DLD1 (cell line): Measurements from ENCODE around the gene HSPH1.
"Not testable (repeated sequence)": the region's sequence is repeated elsewhere in the genome, so short reads cannot be mapped to it uniquely, and the experiment has no call there.

Experiments used
- in situ Hi-C: cut with HindIII; loops from 2 replicates; pipeline ENCODE4 v1.10.0; 2017; ENCODE audit warnings: low sequenced_read_pairs

HSPH1 gene

GRCh38 chr13:31100721-31101120 lies 61.0 kb downstream of the HSPH1 start:
- in situ Hi-C loops = no loop called here

- in situ Hi-C loops = not testable (repeated sequence)
Measured at GRCh38 chr13:31097911-31098434, 63.7 kb downstream of the HSPH1 start.

GRCh38 chr13:31096654-31097302 lies 64.9 kb downstream of the HSPH1 start:
- in situ Hi-C loops = no loop called here

- in situ Hi-C loops = no loop called here
Measured at GRCh38 chr13:31094331-31095015, 67.2 kb downstream of the HSPH1 start.

GRCh38 chr13:31093145-31093885 lies 68.4 kb downstream of the HSPH1 start:
- in situ Hi-C loops = no loop called here

GRCh38 chr13:31092646-31093045 lies 69.1 kb downstream of the HSPH1 start:
- in situ Hi-C loops = no loop called here

- in situ Hi-C loops = no loop called here
Measured at GRCh38 chr13:31090961-31091624, 70.6 kb downstream of the HSPH1 start.

- in situ Hi-C loops = no loop called here
Measured at GRCh38 chr13:31090096-31090495, 71.6 kb downstream of the HSPH1 start.

- in situ Hi-C loops = no loop called here
Measured at GRCh38 chr13:31089649-31090048, 72.1 kb downstream of the HSPH1 start.

- in situ Hi-C loops = no loop called here
Measured at GRCh38 chr13:31088826-31089420, 72.8 kb downstream of the HSPH1 start.
